ENCODE measurements around the gene ARID1B.

Gene ARID1B

DNA sequence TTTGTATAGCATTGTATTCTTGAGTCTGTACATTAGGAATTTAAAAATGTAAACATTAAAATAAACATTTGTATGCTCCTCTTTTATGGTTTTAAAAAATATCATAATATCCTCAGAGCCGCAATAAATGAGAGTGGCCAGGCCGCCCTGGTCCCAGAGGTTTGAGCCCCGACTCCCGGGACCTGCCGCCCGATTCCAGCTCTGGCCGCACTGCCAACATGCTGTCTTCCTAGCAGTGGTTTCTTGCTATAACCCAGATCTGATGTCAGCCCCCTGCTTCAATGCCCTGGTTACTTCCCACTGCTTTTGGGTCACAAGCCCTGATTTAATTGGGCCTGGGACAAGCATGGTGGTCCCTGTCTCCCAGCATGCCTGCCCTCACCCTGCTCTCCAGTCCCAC, 5.4 kb upstream of the ARID1B start:
- H3K36me3 ChIP-seq, result no peaks in the 10 kb centered on the region
- DNase-seq, result no peak
- TF ChIP-seq, protein P1, sequence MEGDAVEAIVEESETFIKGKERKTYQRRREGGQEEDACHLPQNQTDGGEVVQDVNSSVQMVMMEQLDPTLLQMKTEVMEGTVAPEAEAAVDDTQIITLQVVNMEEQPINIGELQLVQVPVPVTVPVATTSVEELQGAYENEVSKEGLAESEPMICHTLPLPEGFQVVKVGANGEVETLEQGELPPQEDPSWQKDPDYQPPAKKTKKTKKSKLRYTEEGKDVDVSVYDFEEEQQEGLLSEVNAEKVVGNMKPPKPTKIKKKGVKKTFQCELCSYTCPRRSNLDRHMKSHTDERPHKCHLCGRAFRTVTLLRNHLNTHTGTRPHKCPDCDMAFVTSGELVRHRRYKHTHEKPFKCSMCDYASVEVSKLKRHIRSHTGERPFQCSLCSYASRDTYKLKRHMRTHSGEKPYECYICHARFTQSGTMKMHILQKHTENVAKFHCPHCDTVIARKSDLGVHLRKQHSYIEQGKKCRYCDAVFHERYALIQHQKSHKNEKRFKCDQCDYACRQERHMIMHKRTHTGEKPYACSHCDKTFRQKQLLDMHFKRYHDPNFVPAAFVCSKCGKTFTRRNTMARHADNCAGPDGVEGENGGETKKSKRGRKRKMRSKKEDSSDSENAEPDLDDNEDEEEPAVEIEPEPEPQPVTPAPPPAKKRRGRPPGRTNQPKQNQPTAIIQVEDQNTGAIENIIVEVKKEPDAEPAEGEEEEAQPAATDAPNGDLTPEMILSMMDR (IDR thresholded peaks at IDR 0.05; ENCODE audit: low read depth, low read length), result no peak
- H3K4me3 ChIP-seq (ENCODE audit: low read depth, low read length), result no peak overlapping the region
- H3K9me3 ChIP-seq, result no peaks in the 10 kb centered on the region
- H3K27me3 ChIP-seq, result no peaks in the 10 kb centered on the region
- H3K4me1 ChIP-seq, result no peaks in the 10 kb centered on the region; the same call in 1 of the 2 replicates

DNA sequence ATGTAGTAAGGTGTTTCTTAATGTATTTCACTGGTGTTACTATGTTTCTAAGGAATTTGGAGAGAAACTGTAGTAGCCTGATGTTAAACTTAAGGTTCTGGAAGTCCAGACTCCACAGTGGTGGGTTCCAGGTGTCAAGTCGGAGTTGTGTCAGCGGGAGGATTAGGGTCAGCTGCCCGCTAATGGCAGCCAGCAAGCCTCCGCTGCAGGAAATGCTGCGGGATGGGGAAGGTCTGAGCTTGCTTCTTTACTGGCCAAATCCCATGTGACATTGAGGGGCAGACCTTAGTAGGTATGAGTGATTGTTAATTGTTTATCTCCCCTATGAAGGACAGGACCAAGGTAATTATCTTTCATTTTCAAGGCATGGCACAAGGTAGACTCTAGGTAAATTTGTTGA, 3.7 kb upstream of the ARID1B start:
- TF ChIP-seq, protein P1 (IDR thresholded peaks at IDR 0.05; ENCODE audit: low read depth, low read length), result no peak
- Histone ChIP-seq H3K4me1 (no peaks in the 10 kb centered on the region; the same call in 1 of the 2 replicates), H3K4me3 (ENCODE audit: low read depth, low read length) (no peak overlapping the region), H3K36me3 (no peaks in the 10 kb centered on the region), H3K27me3 (no peaks in the 10 kb centered on the region), H3K9me3 (no peaks in the 10 kb centered on the region)
- DNase-seq, result no peak

DNA sequence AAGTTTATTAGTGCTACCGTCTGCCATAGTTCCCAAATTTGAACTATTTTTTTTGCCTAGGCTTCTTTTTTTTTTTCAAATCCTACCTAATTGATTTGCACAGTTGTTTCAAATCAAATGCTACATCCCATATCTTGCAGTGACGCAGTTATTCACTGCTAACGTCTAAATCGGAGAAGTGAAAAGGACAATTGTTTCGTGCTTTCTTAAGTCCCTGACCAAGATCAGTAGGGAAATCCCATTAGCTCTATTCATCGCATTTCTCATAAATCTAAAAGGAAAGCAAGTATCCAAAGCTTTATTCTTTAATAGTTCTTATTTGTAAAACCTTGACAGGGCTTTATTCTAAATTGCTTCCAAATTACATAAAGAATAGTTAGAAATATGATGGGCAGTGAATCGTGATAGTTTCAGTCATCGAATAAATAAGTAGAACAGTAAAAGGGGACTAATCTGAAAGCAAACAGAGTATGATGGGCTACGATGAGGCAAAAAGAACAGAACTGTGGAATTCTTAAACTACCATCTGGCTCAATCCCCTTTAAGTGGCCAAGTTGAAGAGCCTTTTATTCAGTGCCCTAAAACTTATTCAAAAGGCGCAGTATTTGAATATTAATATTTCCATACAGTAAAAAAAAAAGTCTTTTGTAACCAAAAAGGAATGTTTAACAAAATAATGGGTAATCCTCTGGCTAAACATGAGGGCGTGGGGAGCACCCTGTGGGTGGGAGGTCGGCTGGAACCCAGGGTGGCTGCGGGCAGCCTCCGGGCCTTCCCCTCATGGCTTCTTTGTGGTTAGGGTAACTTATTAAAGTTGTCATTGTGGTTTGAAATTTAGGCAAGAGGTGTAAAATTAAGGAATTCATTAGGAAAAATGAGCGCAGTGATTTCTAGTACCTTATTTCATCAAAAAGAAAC, 3.0 kb upstream of the ARID1B start:
- Histone ChIP-seq H3K36me3 (no peaks in the 10 kb centered on the region), H3K4me1 (no peaks in the 10 kb centered on the region; the same call in 1 of the 2 replicates), H3K27me3 (no peaks in the 10 kb centered on the region), H3K9me3 (no peaks in the 10 kb centered on the region), H3K4me3 (ENCODE audit: low read depth, low read length) (no peak overlapping the region)
- no peak for DNase-seq
- TF ChIP-seq, protein P1 (IDR thresholded peaks at IDR 0.05; ENCODE audit: low read depth, low read length), result no peak

DNA sequence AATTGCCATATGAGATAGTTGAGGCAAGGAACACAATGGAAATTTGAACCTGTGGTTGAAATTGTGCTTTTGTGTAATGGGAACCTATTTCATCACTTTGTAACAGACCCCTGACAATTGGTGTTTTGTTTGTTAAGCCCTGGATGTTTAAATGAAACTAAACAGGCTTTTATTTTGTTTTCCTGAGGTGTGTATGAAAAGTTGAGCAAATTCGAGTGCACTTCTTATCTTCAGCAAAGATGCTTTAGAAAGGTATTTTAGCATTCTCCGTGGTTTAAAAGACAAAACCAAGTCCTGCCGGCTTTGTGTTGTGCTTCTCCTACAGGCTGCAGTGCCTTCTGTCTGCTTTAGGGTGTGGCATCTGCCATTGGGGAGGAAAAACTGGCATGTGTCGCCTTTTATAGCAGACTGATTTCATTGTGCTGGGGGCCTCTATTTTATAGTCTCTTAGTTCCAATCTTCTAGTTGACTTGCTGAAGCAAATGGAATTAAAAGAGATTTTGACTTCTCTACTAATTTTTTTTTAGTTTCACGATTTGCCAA, 2.2 kb upstream of the ARID1B start:
- no peak overlapping the region for H3K4me3 ChIP-seq (ENCODE audit: low read depth, low read length)
- DNase-seq, result no peak
- H3K4me1 ChIP-seq, result no peaks in the 10 kb centered on the region; the same call in 1 of the 2 replicates
- TF ChIP-seq, protein P1 (IDR thresholded peaks at IDR 0.05; ENCODE audit: low read depth, low read length), result peak; percentile 4; the same call in 1 of the 2 replicates
- H3K36me3 ChIP-seq, result no peaks in the 10 kb centered on the region
- H3K9me3 ChIP-seq, result no peaks in the 10 kb centered on the region
- H3K27me3 ChIP-seq, result no peaks in the 10 kb centered on the region

DNA sequence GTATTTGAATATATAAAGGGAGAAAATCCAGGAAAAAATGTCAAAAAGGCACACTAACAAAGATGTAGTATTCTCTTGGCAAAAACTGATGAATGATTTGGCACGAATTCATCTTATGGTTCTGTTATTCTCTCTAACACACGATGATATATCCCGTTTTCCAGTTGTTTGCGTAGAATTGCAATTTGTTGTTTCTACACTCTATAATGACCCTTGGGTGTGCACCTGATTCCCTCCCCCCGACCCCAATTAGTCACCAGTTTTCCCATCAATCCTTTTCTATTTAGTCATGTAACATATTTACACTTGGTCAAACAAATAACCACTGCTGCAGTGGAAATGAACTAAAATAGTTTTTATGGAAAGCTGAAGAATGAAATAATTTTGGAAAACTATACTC, 1.5 kb upstream of the ARID1B start:
- no peaks in the 10 kb centered on the region; the same call in 1 of the 2 replicates for H3K4me1 ChIP-seq
- H3K9me3 ChIP-seq, result no peaks in the 10 kb centered on the region
- no peaks in the 10 kb centered on the region for H3K27me3 ChIP-seq
- no peak for DNase-seq
- H3K36me3 ChIP-seq, result no peaks in the 10 kb centered on the region
- TF ChIP-seq, protein P1 (IDR thresholded peaks at IDR 0.05; ENCODE audit: low read depth, low read length), result no peak
- H3K4me3 ChIP-seq (ENCODE audit: low read depth, low read length), result no peak overlapping the region

DNA sequence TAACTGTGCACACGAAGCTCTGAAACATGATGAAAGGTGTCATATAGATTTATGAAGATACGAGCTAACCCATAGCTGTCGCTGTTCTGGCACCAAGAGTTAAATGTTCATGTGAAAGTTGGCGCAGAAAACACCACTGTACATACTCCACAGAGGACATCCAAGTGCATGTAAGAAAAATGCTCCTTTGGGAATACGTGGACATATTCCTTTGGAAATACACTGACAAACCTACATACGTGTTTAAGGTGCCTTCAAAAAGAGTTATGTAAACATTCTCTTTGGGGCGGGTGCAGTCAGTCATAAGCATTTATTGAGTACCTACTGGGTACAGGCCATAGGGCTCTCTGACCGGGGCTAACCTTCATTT, 723 bp upstream of the ARID1B start:
- peak overlapping the region; percentile 91 for H3K4me3 ChIP-seq (ENCODE audit: low read depth, low read length)
- no peaks in the 10 kb centered on the region; the same call in 1 of the 2 replicates for H3K4me1 ChIP-seq
- H3K27me3 ChIP-seq, result no peaks in the 10 kb centered on the region
- H3K9me3 ChIP-seq, result no peaks in the 10 kb centered on the region
- DNase-seq, result peak; percentile 28
- H3K36me3 ChIP-seq, result no peaks in the 10 kb centered on the region
- TF ChIP-seq, protein P1 (IDR thresholded peaks at IDR 0.05; ENCODE audit: low read depth, low read length), result peak; percentile 33
